Measurements from ENCODE around the gene ZFAND3.

ZFAND3 gene

DNA sequence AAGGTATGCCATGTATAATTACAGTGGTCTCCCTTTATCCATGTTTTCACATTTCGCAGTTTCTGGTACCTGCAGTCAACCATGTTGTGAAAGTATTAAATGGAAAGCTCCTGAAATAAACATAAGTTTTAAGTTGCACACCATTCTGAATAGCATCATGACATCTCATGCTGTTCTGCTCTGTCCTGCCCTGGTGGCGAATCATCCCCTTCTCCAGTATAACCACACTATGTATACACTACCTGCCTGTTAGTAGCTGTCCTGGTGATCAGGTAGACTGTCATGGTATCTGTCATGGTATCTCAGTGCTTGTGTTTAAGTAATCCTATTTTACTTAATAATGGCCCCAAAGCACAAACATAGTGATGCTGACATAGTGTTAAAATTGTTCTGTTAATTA lies 97.1 kb downstream of the ZFAND3 start:
- no peak for DNase-seq (ENCODE audit: low read depth)
- no peak for TF ChIP-seq CTCF (conservative IDR thresholded peaks at IDR 0.05; ENCODE audit: low read depth, low read length)
- no peak overlapping the region for H3K4me3 ChIP-seq (ENCODE audit: low read length)

GRCh38 chr6:37917566-37917965 lies 98.0 kb downstream of the ZFAND3 start:
- no peak overlapping the region for H3K4me3 ChIP-seq (ENCODE audit: low read length)
- no peak for TF ChIP-seq CTCF (conservative IDR thresholded peaks at IDR 0.05; ENCODE audit: low read depth, low read length)
- no peak for DNase-seq (ENCODE audit: low read depth)

DNA sequence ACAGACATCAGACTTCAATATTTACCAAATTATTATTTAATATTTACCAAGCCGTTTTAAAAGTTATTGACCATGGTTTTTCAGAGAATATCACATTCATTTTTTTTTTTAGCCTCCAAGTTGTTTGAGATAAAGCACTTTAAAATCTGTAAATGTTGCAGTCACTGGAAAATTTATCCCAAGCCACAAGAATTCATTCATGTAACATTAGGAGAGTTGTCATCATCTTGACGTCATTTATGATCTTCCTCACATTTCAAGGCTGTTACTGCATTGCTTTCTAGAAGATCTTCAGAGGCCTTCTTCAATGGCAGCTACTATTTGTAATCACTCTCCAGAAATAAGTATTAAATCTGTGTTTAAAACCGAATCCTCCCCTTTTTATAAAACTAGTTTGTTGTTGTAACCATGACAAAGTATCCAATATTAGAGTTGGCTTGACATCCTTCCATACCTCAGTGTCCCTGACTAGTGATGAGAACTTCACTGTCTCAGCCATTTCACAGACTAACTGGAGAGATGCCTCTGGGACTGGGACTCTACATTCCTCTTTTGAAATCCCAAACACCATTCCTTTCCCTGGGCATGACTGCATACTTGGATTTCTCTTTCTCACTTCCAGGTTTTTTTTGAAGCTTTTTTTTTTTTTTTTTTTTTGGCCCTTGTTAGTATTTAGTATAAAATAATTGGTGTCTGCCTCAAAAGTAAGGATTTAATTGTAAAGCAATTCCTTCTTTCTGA lies 100.1 kb downstream of the ZFAND3 start:
- TF ChIP-seq CTCF (conservative IDR thresholded peaks at IDR 0.05; ENCODE audit: low read depth, low read length) = no peak
- DNase-seq (ENCODE audit: low read depth) = no peak
- no peak overlapping the region for H3K4me3 ChIP-seq (ENCODE audit: low read length)

GRCh38 chr6:37920667-37921066 lies 101.1 kb downstream of the ZFAND3 start:
- DNase-seq (ENCODE audit: low read depth) = no peak
- TF ChIP-seq CTCF (conservative IDR thresholded peaks at IDR 0.05; ENCODE audit: low read depth, low read length) = no peak
- no peak overlapping the region for H3K4me3 ChIP-seq (ENCODE audit: low read length)

GRCh38 chr6:37922563-37922962 lies 103.0 kb downstream of the ZFAND3 start:
- no peak for TF ChIP-seq CTCF (conservative IDR thresholded peaks at IDR 0.05; ENCODE audit: low read depth, low read length)
- DNase-seq (ENCODE audit: low read depth) = no peak
- no peak overlapping the region for H3K4me3 ChIP-seq (ENCODE audit: low read length)

DNA sequence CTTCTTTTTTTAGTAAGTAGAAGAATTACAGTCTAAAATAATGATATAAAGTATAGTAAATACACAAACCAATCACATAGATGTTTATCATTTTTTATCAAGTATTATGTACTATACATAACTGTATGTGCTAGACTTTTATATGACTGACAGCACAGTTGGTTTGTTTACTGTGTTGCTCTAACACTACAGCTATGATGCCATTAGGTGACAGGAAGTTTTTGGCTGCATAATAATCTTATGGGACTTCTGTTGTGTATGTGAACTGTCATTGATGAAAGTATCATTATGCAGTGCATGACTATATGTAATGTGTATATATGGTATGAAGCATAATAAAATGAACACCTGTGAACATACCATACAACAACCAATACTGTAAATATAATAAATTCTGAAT lies 104.0 kb downstream of the ZFAND3 start:
- TF ChIP-seq CTCF (conservative IDR thresholded peaks at IDR 0.05; ENCODE audit: low read depth, low read length) = no peak
- no peak overlapping the region for H3K4me3 ChIP-seq (ENCODE audit: low read length)
- no peak for DNase-seq (ENCODE audit: low read depth)

GRCh38 chr6:37926661-37927060 lies 107.1 kb downstream of the ZFAND3 start:
- H3K4me3 ChIP-seq (ENCODE audit: low read length) = no peak overlapping the region

More at GRCh38 chr6:37926661-37927060, 107.1 kb downstream of the ZFAND3 start:
- DNase-seq (ENCODE audit: low read depth) = no peak
- TF ChIP-seq CTCF (conservative IDR thresholded peaks at IDR 0.05; ENCODE audit: low read depth, low read length) = no peak

Data from retinal pigment epithelial cell (primary cell).